ENCODE measurements around the gene MT1M. TPM values are rescaled to one million over a fixed set of nuclear protein-coding genes. Genes with fewer than 3 reads are reported as not detected.
A peak's percentile ranks its signal among the peaks of the same experiment; 100 is the strongest.
"Not testable (repeated sequence)": the region's sequence is repeated elsewhere in the genome, so short reads cannot be mapped to it uniquely, and the experiment has no call there.

Gene MT1M
- total RNA-seq (2021), result 0.49 TPM in 1 of 2 replicates, not detected in the other
- Bru-seq, nascent RNA, result not detected
- not detected for BruChase-seq, experiment 1, labeled RNA remaining after a 2-hour chase
- BruChase-seq, experiment 2, labeled RNA remaining after a 6-hour chase, result percentile 19 among the genes with signal in this experiment
- long read RNA-seq, result 0 reads

DNA sequence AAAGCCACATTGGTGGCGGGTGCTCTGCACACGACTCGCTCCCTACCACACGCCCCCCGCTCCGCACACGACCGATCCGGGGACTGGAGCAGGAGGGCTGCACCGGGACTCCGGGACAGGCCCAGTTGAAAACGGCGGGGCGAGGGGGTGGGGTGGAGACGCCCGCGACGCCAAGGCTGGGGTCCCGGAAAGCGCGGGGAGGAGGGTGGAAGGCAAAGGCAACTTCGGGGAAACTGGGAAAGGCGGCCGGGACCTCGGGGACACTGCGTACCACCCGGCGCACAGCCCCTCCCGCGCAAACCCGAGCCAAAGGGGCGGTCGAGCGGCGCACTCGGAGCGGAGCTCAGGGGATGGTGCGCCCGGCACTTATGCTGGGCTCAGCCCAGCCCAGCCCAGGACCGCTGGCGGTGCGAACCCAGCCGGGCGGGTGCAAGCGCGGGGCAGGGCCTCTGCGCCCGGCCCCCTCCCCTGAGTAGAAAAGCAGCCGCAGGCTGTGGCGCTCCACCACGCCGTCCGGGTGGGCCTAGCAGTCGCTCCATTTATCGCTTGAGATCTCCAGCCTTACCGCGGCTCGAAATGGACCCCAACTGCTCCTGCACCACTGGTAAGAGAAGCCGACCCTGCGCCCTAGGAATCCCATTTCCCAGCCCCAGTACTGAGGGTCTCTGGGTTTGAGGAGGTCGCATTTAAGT, at the start of gene MT1M:
Gene MT1M, plus strand, starts transcription at position 504 of the 692 bp plus-strand sequence. Its CDS starts 73 bp downstream, at position 577.
- BruUV-seq (replicated peaks), result no TSS peak
- Histone ChIP-seq H3K9me3 (ENCODE audit: low read depth, low read length, poor library complexity, severe bottlenecking) (no peaks in the 10 kb centered on the region), H3K27ac (ENCODE audit: low read depth, low read length, poor library complexity, severe bottlenecking) (no peak within 1 kb of the TSS), H3K27me3 (replicated peaks; ENCODE audit: insufficient read depth, low read depth, low read length, poor library complexity) (peaks cover 53% of the 10 kb centered on the region), H3K4me3 (ENCODE audit: low read depth, low read length, poor library complexity, severe bottlenecking) (peak within 1 kb of the TSS; percentile 23), H3K4me1 (ENCODE audit: insufficient read depth, low read length, poor library complexity, severe bottlenecking) (peaks cover 2% of the 10 kb centered on the region), H3K36me3 (ENCODE audit: insufficient read depth, low read length, poor library complexity, severe bottlenecking) (no peaks in the 10 kb centered on the region)
- intact Hi-C loops (cut with micrococcal nuclease; ENCODE audit: unreplicated experiment), result no loop called here
- ChIA-PET CTCF (no interaction called here), POLR2A (ENCODE audit: low non-redundant PET) (no interaction called here)
- DNase-seq (ENCODE audit: low spot score), result no peak
- TF ChIP-seq EZH2 (IDR thresholded peaks at IDR 0.05; ENCODE audit: borderline replicate concordance, low read depth, low read length, poor library complexity, severe bottlenecking), result no peak
- TF ChIP-seq, protein P1, sequence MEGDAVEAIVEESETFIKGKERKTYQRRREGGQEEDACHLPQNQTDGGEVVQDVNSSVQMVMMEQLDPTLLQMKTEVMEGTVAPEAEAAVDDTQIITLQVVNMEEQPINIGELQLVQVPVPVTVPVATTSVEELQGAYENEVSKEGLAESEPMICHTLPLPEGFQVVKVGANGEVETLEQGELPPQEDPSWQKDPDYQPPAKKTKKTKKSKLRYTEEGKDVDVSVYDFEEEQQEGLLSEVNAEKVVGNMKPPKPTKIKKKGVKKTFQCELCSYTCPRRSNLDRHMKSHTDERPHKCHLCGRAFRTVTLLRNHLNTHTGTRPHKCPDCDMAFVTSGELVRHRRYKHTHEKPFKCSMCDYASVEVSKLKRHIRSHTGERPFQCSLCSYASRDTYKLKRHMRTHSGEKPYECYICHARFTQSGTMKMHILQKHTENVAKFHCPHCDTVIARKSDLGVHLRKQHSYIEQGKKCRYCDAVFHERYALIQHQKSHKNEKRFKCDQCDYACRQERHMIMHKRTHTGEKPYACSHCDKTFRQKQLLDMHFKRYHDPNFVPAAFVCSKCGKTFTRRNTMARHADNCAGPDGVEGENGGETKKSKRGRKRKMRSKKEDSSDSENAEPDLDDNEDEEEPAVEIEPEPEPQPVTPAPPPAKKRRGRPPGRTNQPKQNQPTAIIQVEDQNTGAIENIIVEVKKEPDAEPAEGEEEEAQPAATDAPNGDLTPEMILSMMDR (conservative IDR thresholded peaks at IDR 0.05; ENCODE audit: low read depth, low read length), result no peak

DNA sequence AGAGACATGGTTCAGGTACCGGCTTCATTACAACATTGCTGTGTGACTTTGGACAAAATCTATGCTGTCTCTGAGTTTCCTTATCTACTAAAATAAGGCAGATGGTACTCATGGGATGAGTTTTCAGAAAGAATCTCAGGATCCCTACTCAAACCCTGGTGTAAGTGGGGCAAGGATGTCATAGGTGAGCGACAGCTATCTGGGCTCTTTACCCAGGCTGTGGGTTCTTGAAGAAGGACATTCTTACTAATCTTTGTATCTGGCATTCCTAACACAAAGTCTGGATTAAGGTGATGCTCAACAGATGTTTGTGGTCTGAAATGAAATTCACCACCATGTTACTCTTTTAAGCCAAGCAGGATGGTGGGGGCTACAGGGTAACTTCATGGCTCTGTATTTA, 49.5 kb upstream of the MT1M start:
- H3K4me3 ChIP-seq (ENCODE audit: low read depth, low read length, poor library complexity, severe bottlenecking); intact Hi-C loops (cut with micrococcal nuclease; ENCODE audit: unreplicated experiment); H3K27ac ChIP-seq (ENCODE audit: low read depth, low read length, poor library complexity, severe bottlenecking); CTCF ChIA-PET; BruUV-seq (replicated peaks); DNase-seq (ENCODE audit: low spot score); H3K27me3 ChIP-seq (replicated peaks; ENCODE audit: insufficient read depth, low read depth, low read length, poor library complexity); POLR2A ChIA-PET (ENCODE audit: low non-redundant PET); H3K4me1 ChIP-seq (ENCODE audit: insufficient read depth, low read length, poor library complexity, severe bottlenecking); H3K9me3 ChIP-seq (ENCODE audit: low read depth, low read length, poor library complexity, severe bottlenecking); H3K36me3 ChIP-seq (ENCODE audit: insufficient read depth, low read length, poor library complexity, severe bottlenecking): not testable (repeated sequence)

DNA sequence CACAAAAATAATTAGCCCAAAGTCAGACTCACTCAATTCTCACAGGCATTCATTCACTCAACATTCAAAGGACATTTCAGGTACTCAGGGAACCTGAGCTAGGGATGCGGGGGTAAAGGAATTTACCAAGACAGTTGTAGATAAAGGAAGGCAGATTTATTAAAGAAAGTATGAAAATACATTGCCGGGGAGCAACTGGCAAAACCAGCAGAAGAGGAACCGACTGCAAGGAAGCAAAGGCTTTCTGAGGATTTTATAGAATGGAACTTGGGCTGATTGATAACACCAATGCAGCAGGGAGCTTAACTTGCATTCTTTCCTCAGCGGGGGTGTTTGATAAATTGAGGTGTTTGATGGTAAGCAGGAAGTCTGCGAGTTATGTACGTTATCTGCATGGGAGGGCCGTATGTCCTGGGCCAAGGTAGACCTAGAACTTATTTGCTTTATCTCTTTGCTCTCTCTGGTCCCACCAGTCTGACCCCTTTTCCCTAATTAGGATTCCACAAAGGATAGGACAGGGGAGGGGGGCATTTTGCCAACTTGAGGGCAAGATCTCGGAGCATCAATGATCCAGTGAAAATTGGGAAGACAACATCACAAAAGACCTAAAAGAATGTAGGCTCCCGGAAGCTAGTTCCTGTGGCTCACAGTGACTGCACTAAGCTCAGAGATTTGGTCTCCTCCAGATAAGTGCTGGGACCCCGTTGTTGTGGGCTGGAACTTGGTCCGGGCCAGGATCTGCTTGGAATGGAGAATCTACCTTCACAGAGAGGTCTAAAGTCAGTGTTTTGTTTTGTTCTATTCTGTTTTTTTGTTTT, 48.9 kb upstream of the MT1M start:
- POLR2A ChIA-PET (ENCODE audit: low non-redundant PET), result no interaction called here
- CTCF ChIA-PET, result no interaction called here
- H3K36me3 ChIP-seq (ENCODE audit: insufficient read depth, low read length, poor library complexity, severe bottlenecking), result no peaks in the 10 kb centered on the region
- no peak overlapping the region for H3K27ac ChIP-seq (ENCODE audit: low read depth, low read length, poor library complexity, severe bottlenecking)
- no peaks in the 10 kb centered on the region for H3K9me3 ChIP-seq (ENCODE audit: low read depth, low read length, poor library complexity, severe bottlenecking)
- H3K4me1 ChIP-seq (ENCODE audit: insufficient read depth, low read length, poor library complexity, severe bottlenecking), result no peaks in the 10 kb centered on the region
- TF ChIP-seq, protein P1 (conservative IDR thresholded peaks at IDR 0.05; ENCODE audit: low read depth, low read length), result no peak
- TF ChIP-seq EZH2 (IDR thresholded peaks at IDR 0.05; ENCODE audit: borderline replicate concordance, low read depth, low read length, poor library complexity, severe bottlenecking), result no peak
- no TSS peak for BruUV-seq (replicated peaks)
- no peak overlapping the region for H3K4me3 ChIP-seq (ENCODE audit: low read depth, low read length, poor library complexity, severe bottlenecking)
- intact Hi-C loops (cut with micrococcal nuclease; ENCODE audit: unreplicated experiment), result no loop called here
- no peak for DNase-seq (ENCODE audit: low spot score)
- peaks cover 8% of the 10 kb centered on the region for H3K27me3 ChIP-seq (replicated peaks; ENCODE audit: insufficient read depth, low read depth, low read length, poor library complexity)
